ENCODE data around the gene HRAS. TPM values are rescaled to one million over a fixed set of nuclear protein-coding genes. Genes with fewer than 3 reads are reported as not detected.

Gene HRAS
- total and polyA plus RNA-seq, 10 of the 15 experiments (the other 5 are each of a cell fraction or from before 2014, with no cell fraction given) = 2.8 to 72.4 (median 31.7) TPM

GRCh38 chr11:567629-568292 is 32.4 kb upstream of the HRAS start:
- no peak for FAIRE-seq
- Histone ChIP-seq H3K27ac (ENCODE audit: control insufficient read depth, insufficient read depth) (peak overlapping the region; percentile 44), H3K4me1 (ENCODE audit: control insufficient read depth, insufficient read depth, low read length) (peaks cover 13% of the 10 kb centered on the region), H3K4me2 (ENCODE audit: control insufficient read depth, insufficient read depth) (peak overlapping the region; percentile 86), H3K4me3 (peak overlapping the region; percentile 97), H3K9ac (ENCODE audit: control insufficient read depth, insufficient read depth, low read length) (peak overlapping the region; percentile 73), H3K79me2 (ENCODE audit: control insufficient read depth, insufficient read depth, low read length) (peaks cover 27% of the 10 kb centered on the region), H4K20me1 (ENCODE audit: control insufficient read depth, insufficient read depth) (no peaks in the 10 kb centered on the region), H2AFZ (ENCODE audit: control insufficient read depth, low read depth, low read length) (no peak overlapping the region; the same call in 1 of the 2 replicates), H3K36me3 (ENCODE audit: control insufficient read depth in 2 of 2, insufficient read depth in 2 of 2, low read length in 1 of 2) (peaks cover 0 to 4% of the 10 kb centered on the region in 2 experiments; a peak in 2 of 4 replicates), H3K9me3 (replicated peaks; ENCODE audit: control insufficient read depth, insufficient read depth, low read length) (no peaks in the 10 kb centered on the region), H3K27me3 (replicated peaks in 1 of 2; ENCODE audit: control insufficient read depth in 2 of 2, insufficient read depth in 2 of 2, low read length in 1 of 2) (no peaks in the 10 kb centered on the region)
- ChIA-PET SMC1A (ENCODE audit: uncharacterized antibody, unreplicated experiment) (no interaction called here), RAD21 (ENCODE audit: unreplicated experiment) (interaction anchor here (0.9 to 1.4 kb wide), 2 partner anchors 13 to 155 kb away, joined by 3 to 5 read pairs; no protein-coding TSS in a partner anchor), POLR2A (interaction anchor here (0.6 to 1.3 kb wide), 6 partner anchors 8 to 159 kb away, joined by 3 to 9 read pairs (median 6); partner anchors contain the start of gene LMNTD2), CTCF (no interaction called here)
- intact Hi-C loops (cut with micrococcal nuclease; ENCODE audit: unreplicated experiment) = no loop called here
- no peak for ATAC-seq
- TF ChIP-seq ZBTB40 (IDR thresholded peaks at IDR 0.05; ENCODE audit: borderline replicate concordance) (peak; percentile 71), NFYB (IDR thresholded peaks at IDR 0.05; ENCODE audit: insufficient read depth, low read depth, low read length) (no peak), MLLT1 (IDR thresholded peaks at IDR 0.05) (peak; percentile 99), RELA (IDR thresholded peaks at IDR 0.05; ENCODE audit: borderline replicate concordance, partially characterized antibody) (no peak)
- 37% methylated on average over 30 of the region's 41 CpGs for WGBS (ENCODE audit: insufficient coverage, insufficient replicate concordance, low lambda C conversion rate, missing lambda C conversion rate)
- BruUV-seq (replicated peaks) = no TSS peak
- DNase-seq (ENCODE audit: low read depth, low spot score) = no peak
- in situ Hi-C loops (cut with MboI) = no loop called here
